OCI-LY7 (cell line): ENCODE results near the gene OR1E1.

Experiments
- CTCF ChIP-seq: fragments of 200-600 bp; sonication (generic); conservative IDR thresholded peaks from 2 replicates; pipeline ENCODE4 v1.5.1; 2014; ENCODE audit warnings: mild to moderate bottlenecking, antibody characterized with exemption, low read length, moderate library complexity, mixed read lengths
- EZH2phosphoT487 ChIP-seq: fragments of 200-600 bp; sonication (generic); IDR thresholded peaks from 2 replicates; pipeline ENCODE4 v1.6.1; 2018; ENCODE audit warnings: low read depth, borderline replicate concordance, mild to moderate bottlenecking, mixed run types, antibody characterized with exemption, low read length, moderate library complexity, mixed read lengths

DNA sequence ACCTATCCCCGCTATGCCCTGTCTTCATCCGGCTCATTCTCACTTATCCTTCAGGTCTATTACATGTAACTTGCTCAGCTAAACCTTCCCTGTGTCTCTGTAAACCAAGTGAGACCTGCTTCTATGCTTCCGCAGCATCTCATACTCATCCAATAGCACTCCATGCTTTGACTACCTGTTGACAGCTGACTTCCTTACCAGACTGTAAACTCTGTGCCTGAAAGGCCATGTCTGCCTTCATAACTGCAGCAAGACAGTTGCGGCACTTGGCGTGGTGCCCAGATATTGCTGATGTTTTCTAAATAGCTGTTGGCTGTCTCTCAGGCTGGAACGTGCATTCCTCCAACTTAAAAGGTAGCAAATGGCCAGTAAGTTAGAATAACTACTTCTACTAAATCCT is 1.8 kb upstream of the OR1E1 start:
- no peak for TF ChIP-seq CTCF
- TF ChIP-seq EZH2phosphoT487, result no peak
